ENCODE data around the gene L3MBTL3.

DNA sequence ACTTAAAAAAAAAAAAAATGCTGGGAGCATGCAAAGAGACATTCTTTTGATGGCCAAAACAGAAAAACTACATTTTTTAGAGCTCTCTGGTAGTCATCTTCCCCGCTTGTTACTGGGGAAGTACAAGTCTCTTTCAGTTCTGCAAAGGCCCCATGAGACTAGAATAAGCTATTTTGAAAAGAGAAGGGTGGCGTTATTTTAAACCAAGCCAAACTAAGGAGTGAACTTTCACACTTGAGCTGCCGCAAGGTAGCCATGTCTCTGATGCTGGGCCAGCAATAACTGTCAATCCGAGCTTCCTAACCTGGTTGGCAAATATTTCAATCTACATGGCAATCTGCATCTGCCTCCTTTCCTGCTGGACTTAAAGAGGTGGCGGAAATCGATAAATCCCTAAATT, 96.7 kb downstream of the L3MBTL3 start:
- TF ChIP-seq POLR2AphosphoS5 (IDR thresholded peaks at IDR 0.05) (no peak), SMC3 (conservative IDR thresholded peaks at IDR 0.05; ENCODE audit: poor library complexity) (no peak), EZH2 (IDR thresholded peaks at IDR 0.05; ENCODE audit: borderline replicate concordance, insufficient read depth, low read length, poor library complexity, severe bottlenecking) (no peak), EP300 (conservative IDR thresholded peaks at IDR 0.05; ENCODE audit: poor library complexity, severe bottlenecking) (no peak), MXI1 (conservative IDR thresholded peaks at IDR 0.05; ENCODE audit: poor library complexity, severe bottlenecking) (no peak)
- TF ChIP-seq, protein P1, sequence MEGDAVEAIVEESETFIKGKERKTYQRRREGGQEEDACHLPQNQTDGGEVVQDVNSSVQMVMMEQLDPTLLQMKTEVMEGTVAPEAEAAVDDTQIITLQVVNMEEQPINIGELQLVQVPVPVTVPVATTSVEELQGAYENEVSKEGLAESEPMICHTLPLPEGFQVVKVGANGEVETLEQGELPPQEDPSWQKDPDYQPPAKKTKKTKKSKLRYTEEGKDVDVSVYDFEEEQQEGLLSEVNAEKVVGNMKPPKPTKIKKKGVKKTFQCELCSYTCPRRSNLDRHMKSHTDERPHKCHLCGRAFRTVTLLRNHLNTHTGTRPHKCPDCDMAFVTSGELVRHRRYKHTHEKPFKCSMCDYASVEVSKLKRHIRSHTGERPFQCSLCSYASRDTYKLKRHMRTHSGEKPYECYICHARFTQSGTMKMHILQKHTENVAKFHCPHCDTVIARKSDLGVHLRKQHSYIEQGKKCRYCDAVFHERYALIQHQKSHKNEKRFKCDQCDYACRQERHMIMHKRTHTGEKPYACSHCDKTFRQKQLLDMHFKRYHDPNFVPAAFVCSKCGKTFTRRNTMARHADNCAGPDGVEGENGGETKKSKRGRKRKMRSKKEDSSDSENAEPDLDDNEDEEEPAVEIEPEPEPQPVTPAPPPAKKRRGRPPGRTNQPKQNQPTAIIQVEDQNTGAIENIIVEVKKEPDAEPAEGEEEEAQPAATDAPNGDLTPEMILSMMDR (IDR thresholded peaks at IDR 0.05; ENCODE audit: poor library complexity, severe bottlenecking), result no peak

Measured in neural cell (in vitro differentiated cells).